ELF-1 (cell line): Measurements from ENCODE around the gene TSPO.
"Not testable (repeated sequence)": the region's sequence is repeated elsewhere in the genome, so short reads cannot be mapped to it uniquely, and the experiment has no call there.

Experiments
- DNase-seq: peaks from one replicate; pipeline ENCODE4 v3.0.0-alpha.2; 2016; ENCODE audit warnings: low read depth, low spot score

Gene TSPO

GRCh38 chr22:43151251-43152002, at the start of gene TSPO:
Gene TSPO (plus strand): TSS chr22:43151559. CDS start chr22:43159239, 7,680 bp downstream.
- no peak for DNase-seq

DNA sequence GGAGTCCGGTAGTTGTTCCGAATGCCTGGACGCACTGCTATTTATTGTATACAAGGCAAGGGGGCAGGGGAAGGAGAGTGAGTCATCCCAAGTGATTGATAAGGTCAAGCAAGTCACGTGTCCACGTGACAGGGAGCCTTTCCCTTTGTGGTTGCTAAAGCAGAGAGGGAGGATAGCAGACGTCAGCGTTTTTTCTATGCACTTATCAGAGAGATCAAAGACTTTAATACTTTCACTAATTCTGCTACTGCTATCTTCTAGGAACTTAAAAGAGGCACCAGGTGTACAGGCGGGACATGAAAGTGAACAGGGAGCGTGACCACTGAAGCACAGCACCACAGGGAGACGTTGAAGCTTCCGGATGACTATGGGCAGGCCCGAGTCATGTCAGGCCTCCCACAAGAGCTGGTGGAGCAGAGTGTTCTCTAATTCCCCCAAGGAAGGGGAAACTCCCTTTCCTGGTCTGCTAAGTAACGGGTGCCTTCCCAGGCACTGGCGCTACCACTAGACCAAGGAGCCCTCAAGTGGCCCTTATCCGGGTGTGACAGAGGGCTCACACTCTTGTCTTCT, 47.2 kb upstream of the TSPO start:
- peak; percentile 91 for DNase-seq

DNA sequence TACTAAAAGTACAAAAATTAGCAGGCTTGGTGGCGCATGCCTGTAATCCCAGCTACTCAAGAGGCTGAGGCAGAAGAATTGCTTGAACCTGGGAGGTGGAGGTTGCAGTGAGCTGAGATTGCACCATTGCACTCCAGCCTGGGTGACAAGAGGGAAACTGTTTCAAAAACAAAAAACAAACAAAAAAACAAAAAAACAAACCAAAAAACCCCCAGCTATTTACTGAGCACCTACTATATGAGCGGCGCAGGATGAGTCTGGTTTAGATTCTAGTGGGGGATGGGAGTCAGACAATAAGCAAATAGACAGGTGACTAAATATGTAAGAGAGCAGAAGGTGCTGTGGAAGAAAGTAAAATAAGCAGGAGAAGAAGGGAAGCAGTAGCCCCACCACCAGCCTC, 46.4 kb upstream of the TSPO start:
- DNase-seq: not testable (repeated sequence)

DNA sequence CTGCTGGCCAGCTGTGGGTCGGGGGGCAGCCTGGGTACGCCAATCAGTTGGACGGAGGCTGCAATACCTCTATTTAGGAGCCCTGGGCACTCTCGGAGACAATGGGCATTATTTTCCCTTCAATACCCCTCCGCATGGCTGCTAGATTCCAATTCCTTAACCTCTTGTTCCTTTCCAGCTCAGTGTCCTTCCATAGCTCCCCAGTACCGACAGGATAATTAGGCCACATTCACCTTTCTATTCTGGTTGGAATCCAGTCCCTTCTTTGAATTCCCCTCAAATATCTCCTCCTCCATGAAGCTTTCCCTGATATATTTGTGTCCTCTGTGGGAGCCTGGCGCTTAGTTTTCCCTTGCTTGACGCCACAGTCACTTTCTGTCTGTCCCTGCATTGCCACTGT, 45.1 kb upstream of the TSPO start:
- DNase-seq: no peak

DNA sequence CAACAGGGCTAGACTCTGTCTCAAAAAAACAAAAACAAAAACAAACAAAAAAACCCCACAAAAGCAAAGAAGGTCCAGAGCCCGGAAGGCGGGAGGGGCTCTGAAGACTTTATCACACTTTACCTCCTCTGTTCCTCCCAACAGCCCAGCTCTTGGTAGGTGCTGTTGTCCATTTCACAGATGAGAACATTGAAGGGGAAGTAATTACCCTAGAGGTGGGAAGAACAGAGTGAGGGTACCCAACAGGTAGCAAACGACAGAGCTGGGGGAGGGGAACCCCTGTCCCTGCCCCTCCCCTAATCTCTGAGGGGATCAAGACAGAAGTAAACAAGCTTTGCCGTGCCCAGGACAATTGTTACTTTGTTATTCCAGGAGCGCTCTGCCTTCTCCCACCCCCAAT, 41.8 kb upstream of the TSPO start:
- DNase-seq: no peak

GRCh38 chr22:43109921-43110443, 41.4 kb upstream of the TSPO start:
- DNase-seq: peak; percentile 52

DNA sequence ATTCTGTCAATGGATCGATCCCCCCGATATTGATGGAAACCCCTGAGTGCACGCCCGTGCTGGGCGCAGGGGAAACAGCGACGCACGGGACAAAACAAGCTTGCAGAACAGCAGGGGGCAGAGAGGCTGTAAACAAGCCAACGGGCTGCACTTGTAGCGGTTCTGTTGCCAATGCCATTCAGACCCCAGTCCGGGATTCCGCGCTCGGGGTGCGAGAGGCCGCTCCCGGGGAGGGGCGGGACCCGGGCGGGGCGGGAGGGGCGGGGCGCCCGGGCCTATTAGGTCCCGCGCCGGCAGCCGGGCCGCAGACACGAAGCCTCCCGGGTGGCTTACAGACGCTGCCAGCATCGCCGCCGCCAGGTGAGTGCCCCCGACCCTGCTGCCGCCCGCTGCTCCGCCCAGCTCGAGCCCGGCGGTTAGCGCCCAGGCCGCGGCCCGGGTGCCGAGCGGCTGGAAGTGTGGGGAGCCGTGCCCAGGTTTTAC, 40.9 kb upstream of the TSPO start, which contains the start of gene BIK:
Gene BIK, plus strand, starts transcription at position 307 of the 483 bp plus-strand sequence. CDS start 13,273 bp downstream, outside the sequence.
- peak; percentile 72 for DNase-seq

DNA sequence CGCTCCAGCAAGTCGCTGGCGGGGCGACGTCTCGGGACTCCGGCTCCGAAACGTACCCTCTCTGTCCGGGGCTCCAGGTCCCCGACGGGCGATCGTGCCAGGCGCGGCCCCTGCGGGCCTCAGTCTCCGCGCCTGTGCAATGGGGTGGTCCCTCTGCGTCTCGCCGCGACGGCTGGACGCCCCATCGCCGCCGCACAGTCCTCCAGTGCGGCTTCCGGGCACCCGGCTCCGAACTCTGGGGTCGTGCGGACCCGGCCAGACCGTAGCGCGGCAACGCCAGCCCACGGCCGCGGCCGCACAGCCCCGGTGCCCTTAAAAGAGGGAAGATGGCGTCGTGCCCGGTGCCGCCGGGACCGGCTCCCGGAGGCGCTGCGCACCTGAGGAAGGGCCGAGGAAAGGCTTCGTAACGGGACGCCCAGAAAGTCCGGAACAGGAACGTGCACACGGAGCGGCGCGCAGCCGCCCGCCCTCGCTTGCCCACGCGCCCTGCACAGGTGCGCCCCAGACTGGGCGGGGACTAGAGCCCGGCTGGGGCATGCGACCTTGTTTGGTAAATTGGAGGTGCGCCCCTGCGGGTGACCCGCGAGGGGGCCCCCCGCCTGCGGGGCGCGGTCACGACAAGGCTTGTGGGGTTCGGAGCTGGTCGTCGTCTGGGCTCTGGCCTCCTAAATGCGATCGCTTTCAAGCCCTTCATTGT, 40.3 kb upstream of the TSPO start:
- DNase-seq: peak; percentile 49

- no peak for DNase-seq
These were observed 37.7 kb upstream of the TSPO start for GRCh38 chr22:43113526-43114251.

DNA sequence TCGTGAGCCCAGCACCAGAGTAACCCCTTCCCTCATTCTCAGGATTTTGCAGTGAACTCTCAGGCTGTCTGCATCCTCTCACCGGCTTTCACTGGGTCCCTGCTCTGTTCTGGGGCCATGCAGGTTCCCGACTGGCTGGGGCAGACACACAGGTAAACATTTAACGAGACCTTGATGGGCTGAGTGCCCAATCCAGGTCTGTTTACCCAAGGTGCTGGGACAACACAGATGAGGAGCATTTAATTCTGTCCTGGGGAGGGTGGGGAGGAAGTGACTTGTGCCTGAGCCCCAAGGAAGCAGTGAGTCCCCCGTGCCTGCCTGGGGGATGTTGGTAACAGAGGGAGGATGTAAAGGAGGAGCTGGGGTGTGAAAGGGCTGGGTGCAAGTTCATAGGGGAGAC, 36.4 kb upstream of the TSPO start:
- no peak for DNase-seq

DNA sequence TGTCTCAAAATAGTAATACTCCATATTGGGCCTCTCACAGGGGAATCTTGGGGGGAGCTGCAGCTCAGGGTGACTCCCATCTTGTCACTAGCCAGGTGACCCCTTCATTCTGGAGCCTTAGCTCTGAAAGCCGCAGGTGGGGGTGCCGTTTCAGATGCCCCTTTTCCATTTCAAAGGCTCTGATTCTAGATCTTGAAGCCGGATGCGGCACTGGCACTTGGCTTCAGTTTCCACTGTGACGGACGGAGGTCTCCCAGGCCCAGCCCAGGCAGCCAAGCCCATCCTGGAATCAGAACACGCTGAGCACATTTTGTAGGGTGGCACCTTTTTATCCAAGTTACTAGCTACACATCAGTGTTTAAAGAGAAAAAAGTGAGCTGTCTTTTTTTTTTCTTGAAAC, 34.4 kb upstream of the TSPO start:
- DNase-seq: no peak

GRCh38 chr22:43118024-43118849, 33.1 kb upstream of the TSPO start:
- DNase-seq: no peak

GRCh38 chr22:43118953-43119458, 32.4 kb upstream of the TSPO start:
- DNase-seq: no peak

DNA sequence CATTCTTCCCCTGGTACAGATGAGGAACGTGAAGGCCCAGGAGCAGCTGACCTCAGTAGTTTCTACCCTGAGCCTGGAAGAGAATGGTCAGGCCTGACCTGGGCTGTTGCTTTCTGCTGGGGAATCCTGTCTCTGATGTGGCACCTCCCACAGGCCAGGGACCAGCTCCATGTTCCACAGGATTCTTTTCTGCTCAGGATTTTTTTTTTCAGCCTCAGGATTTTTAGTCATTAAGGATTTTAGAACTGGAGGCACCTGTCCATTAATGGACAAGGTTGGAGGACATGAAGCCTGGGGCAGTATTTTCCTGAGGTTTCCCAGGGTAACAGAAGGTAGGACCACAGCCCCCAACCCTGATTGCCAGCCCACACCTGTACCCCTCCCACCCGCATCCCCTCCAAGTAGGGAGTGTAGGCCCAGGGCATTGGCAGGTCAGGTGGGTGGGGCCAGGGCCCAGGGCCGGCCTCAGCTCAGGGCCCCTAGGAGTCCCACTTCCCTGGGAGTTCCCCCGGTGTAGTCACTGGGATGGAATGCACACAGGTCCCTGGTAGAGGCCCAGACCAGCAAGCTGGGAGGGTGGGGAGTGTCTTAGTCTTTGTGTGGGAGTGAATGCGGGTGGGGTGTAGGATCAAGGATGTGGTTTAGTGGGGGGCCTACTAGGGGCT, 24.7 kb upstream of the TSPO start:
- DNase-seq: peak; percentile 46

- DNase-seq: no peak
These were observed 24.0 kb upstream of the TSPO start for GRCh38 chr22:43127166-43127908.

GRCh38 chr22:43128116-43128515, 23.2 kb upstream of the TSPO start:
- DNase-seq: no peak

DNA sequence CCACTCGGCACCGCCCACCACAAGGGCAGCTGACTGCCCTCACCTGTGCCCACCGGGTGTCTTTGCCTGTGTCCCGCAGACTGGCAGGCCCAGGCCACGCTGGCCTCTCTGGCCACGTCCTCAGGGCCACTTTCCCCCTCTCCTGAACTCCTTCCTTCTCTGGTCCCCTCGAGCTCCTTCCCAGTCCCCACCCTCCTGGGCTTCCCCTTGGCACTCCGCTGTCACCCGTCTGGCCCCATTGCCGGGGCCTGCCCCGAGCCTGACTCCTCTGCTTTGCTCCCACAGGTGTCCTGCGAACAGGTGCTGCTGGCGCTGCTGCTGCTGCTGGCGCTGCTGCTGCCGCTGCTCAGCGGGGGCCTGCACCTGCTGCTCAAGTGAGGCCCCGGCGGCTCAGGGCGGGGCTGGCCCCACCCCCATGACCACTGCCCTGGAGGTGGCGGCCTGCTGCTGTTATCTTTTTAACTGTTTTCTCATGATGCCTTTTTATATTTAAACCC, 22.4 kb upstream of the TSPO start:
- no peak for DNase-seq

GRCh38 chr22:43129426-43130425, 21.6 kb upstream of the TSPO start:
- no peak for DNase-seq
